ENCODE data around the gene GNPTG. TPM values are rescaled to one million over a fixed set of nuclear protein-coding genes. Genes with fewer than 3 reads are reported as not detected.

GNPTG gene
- total RNA-seq (2021; fragmentation: NEBNext Ultra II Directional; extraction: Animal tissue kit (Norgen Biotek cat#: 25700)) (25.2 and 26.2 TPM in 2 replicates), polyA plus RNA-seq (2011; rRNA removed) (51.2 and 73.3 TPM in 2 replicates), polyA minus RNA-seq (2011; rRNA and poly(A)+ RNA removed) (9.9 and 10.5 TPM in 2 replicates)
- polyA plus RNA-seq (2011; cell fraction: cytosol; rRNA removed) = 45.7 TPM
- polyA plus RNA-seq (2011; cell fraction: nucleus; rRNA removed) = 73.3 TPM
- polyA plus RNA-seq (2012, experiment 1 of 2) = 21.7 to 30.2 TPM (median 28.6 TPM) in 4 replicates
- polyA plus RNA-seq (2012, experiment 2 of 2) = 17.9 TPM
- polyA plus RNA-seq (2013, experiment 1 of 2) = 22.1 TPM
- 23.7 TPM for polyA plus RNA-seq (2013, experiment 2 of 2)
- polyA minus RNA-seq (2011; cell fraction: cytosol; rRNA and poly(A)+ RNA removed) = 9.3 TPM
- 13.4 TPM for polyA minus RNA-seq (2011; cell fraction: nucleus; rRNA and poly(A)+ RNA removed)
- long read RNA-seq, experiment 1, transcript GNPTG-201 (11 exons, 1,983 nt) = major isoform, 5 of 13 reads
- long read RNA-seq, experiment 1, partial matches to known transcripts = 6 of 13 reads
- long read RNA-seq, experiment 1, other reads (novel, unspliced or antisense) = 2 of 13 reads
- long read RNA-seq, experiment 2, partial matches to known transcripts = 1 of 2 reads
- long read RNA-seq, experiment 2, other reads (novel, unspliced or antisense) = 1 of 2 reads

DNA sequence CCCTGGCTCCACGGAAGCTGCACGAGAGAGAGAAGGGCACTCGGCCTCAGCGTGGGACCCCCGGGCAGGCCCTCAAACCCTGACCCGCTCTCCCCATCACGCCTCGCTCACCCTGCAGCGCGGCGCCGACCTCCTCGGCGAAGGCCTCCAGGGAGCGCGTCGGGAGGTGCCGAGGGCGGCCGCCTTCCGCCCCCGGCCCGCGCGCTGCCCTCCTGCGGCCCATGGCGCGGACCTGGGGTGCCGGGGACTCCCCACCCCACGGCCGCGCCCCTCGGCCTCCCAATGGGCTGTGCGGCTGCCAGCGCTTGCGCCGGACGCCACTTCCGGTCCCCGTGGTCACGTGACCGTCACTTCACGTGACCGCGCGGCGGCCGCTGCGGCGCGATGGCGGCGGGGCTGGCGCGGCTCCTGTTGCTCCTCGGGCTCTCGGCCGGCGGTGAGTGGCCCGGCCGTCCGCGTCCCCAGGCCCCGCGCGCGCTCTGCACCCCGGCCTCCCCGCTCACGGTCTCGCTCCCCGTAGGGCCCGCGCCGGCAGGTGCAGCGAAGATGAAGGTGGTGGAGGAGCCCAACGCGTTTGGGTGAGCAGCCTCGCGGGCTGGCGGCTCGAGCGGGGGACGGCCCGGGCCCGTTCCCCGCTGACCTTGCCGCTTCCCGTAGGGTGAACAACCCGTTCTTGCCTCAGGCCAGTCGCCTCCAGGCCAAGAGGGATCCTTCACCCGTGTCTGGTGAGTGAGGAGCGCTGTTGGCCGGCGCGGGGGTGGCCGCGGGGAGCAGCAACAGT, at the start of gene GNPTG, which contains the start of gene TSR3:
TSS of gene GNPTG (plus strand) at position 350 of the 781 bp plus-strand sequence. CDS start at position 385, 35 bp downstream.
TSS of gene TSR3 (minus strand) at position 297 of the 781 bp plus-strand sequence. CDS start at position 223, 74 bp downstream.
- Histone ChIP-seq H2BK15ac (ENCODE audit: low read length) (no peak within 1 kb of the TSS), H3K4me3 (ENCODE audit: extremely low read depth in 1 of 4, insufficient read depth in 2 of 4, low read depth in 3 of 4, low read length in 4 of 4) (peak within 1 kb of the TSS; percentile 74 to 97 (median 88)), H2AK5ac (ENCODE audit: low read depth, low read length) (no peak within 1 kb of the TSS), H4K8ac (ENCODE audit: extremely low read depth, insufficient read depth, low read length) (peak within 1 kb of the TSS; percentile 99), H4K5ac (ENCODE audit: insufficient read length, low read depth, low read length) (no peak within 1 kb of the TSS), H4K20me1 (replicated peaks in 1 of 2; ENCODE audit: control insufficient read depth in 1 of 2, insufficient read depth in 2 of 2, low read length in 2 of 2) (peaks cover 0 to 16% of the 10 kb centered on the region in 2 experiments), H3K9ac (replicated peaks in 1 of 4; ENCODE audit: extremely low read depth in 1 of 4, low read depth in 3 of 4, low read length in 3 of 4) (peak within 1 kb of the TSS; percentile 58 to 77 (median 73)), H3K18ac (ENCODE audit: extremely low read depth, low read length) (peak within 1 kb of the TSS; percentile 32; the same call in 1 of the 2 replicates), H3K36me3 (ENCODE audit: control insufficient read depth in 2 of 4, insufficient read depth in 4 of 4, low read length in 3 of 4) (peaks cover 4 to 9% (median 5%) of the 10 kb centered on the region in 4 experiments; a peak in 4 of 8 replicates), H3K9me3 (ENCODE audit: insufficient read depth in 2 of 2, low read depth in 1 of 2, low read length in 1 of 2) (no peaks in the 10 kb centered on the region), H3K79me2 (ENCODE audit: control insufficient read depth in 1 of 2, insufficient read depth in 2 of 2, low read length in 2 of 2) (peaks cover 0 to 49% of the 10 kb centered on the region in 2 experiments; a peak in 2 of 4 replicates), H2BK120ac (replicated peaks; ENCODE audit: low read depth, low read length) (no peak within 1 kb of the TSS), H3K14ac (ENCODE audit: insufficient read length) (no peak within 1 kb of the TSS), H3K23me2 (ENCODE audit: low read depth, low read length) (peaks cover 14% of the 10 kb centered on the region), H2AFZ (ENCODE audit: low read length) (no peak within 1 kb of the TSS), H3K79me1 (ENCODE audit: low read depth, low read length) (peaks cover 22% of the 10 kb centered on the region), H3K4me2 (ENCODE audit: insufficient read depth in 1 of 2, low read depth in 2 of 2, low read length in 2 of 2) (peak within 1 kb of the TSS; percentile 88 to 99), H3K56ac (replicated peaks; ENCODE audit: insufficient read length, low read depth, low read length) (no peak within 1 kb of the TSS), H3K27me3 (replicated peaks in 1 of 4; ENCODE audit: control insufficient read depth in 3 of 4, extremely low read depth in 1 of 4, insufficient read depth in 3 of 4, low read length in 3 of 4) (no peaks in the 10 kb centered on the region; a peak in 1 of 7 replicates), H2BK12ac (ENCODE audit: low read depth, low read length) (no peak within 1 kb of the TSS), H2BK5ac (ENCODE audit: low read depth, low read length) (0 out of 2 replicates have a peak within 1 kb of the TSS, but pooled peaks have one; percentile 16), H3K27ac (ENCODE audit: low read depth, low read length) (peak within 1 kb of the TSS; percentile 68; the same call in 1 of the 2 replicates), H3K4ac (replicated peaks; ENCODE audit: insufficient read length, low read depth, low read length) (peak within 1 kb of the TSS; percentile 91), H3K4me1 (replicated peaks in 1 of 4; ENCODE audit: control insufficient read depth in 3 of 4, insufficient read depth in 4 of 4, low read length in 3 of 4) (peaks cover 0 to 7% (median 4%) of the 10 kb centered on the region in 4 experiments; a peak in 3 of 7 replicates), H4K91ac (replicated peaks; ENCODE audit: insufficient read length, low read length) (peak within 1 kb of the TSS; percentile 3), H3K23ac (ENCODE audit: insufficient read length) (no peak within 1 kb of the TSS), H2BK20ac (ENCODE audit: low read length) (no peak within 1 kb of the TSS)
- FAIRE-seq = no peak
- ChIA-PET CTCF (ENCODE audit: partially characterized antibody) (interaction anchor here (7.1 to 11.1 kb wide), 2 partner anchors 15 to 20 kb away, joined by 43 to 52 read pairs; partner anchors contain the start of gene BAIAP3), POLR2A (ENCODE audit: partially characterized antibody) (interaction anchor here (1.3 kb wide), 1 partner anchor 10 kb away, joined by 5 read pairs; no protein-coding TSS in a partner anchor)
- WGBS, 2 experiments (ENCODE audit: extremely low coverage in 1 of 2, insufficient coverage in 1 of 2, insufficient read length in 1 of 2, insufficient replicate concordance in 2 of 2, low coverage in 1 of 2, low lambda C conversion rate in 2 of 2, missing lambda C conversion rate in 1 of 2) = 8% methylated on average over 47 of the region's 98 CpGs; no CpG with 5 or more reads in 1 of the 2 experiments
- DNase-seq (ENCODE audit: low read depth in 1 of 2, low spot score in 2 of 2) = peak; percentile 53 to 89
- TF ChIP-seq POU5F1 (IDR thresholded peaks at IDR 0.05; ENCODE audit: low read depth, low read length) = no peak
- 0 out of 2 replicates have a peak, but pooled peaks have one; percentile 8 for TF ChIP-seq CHD2 (IDR thresholded peaks at IDR 0.05; ENCODE audit: low read length)
- no peak for TF ChIP-seq CTBP2 (IDR thresholded peaks at IDR 0.05; ENCODE audit: borderline replicate concordance, insufficient read depth, insufficient read length, low read length)
- TF ChIP-seq, protein P1, sequence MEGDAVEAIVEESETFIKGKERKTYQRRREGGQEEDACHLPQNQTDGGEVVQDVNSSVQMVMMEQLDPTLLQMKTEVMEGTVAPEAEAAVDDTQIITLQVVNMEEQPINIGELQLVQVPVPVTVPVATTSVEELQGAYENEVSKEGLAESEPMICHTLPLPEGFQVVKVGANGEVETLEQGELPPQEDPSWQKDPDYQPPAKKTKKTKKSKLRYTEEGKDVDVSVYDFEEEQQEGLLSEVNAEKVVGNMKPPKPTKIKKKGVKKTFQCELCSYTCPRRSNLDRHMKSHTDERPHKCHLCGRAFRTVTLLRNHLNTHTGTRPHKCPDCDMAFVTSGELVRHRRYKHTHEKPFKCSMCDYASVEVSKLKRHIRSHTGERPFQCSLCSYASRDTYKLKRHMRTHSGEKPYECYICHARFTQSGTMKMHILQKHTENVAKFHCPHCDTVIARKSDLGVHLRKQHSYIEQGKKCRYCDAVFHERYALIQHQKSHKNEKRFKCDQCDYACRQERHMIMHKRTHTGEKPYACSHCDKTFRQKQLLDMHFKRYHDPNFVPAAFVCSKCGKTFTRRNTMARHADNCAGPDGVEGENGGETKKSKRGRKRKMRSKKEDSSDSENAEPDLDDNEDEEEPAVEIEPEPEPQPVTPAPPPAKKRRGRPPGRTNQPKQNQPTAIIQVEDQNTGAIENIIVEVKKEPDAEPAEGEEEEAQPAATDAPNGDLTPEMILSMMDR (IDR thresholded peaks at IDR 0.05; ENCODE audit: control extremely low read depth in 1 of 3, insufficient read depth in 1 of 3, low read depth in 1 of 3, low read length in 3 of 3) = no peak
- TF ChIP-seq CEBPB (IDR thresholded peaks at IDR 0.05; ENCODE audit: low read depth, low read length) = no peak
